Bronchial epithelial cell (primary cell): ENCODE measurements around the gene ENTPD2. TPM values are rescaled to one million over a fixed set of nuclear protein-coding genes. Genes with fewer than 3 reads are reported as not detected.

ENCODE experiments used
- DNase-seq: peaks from one replicate; pipeline ENCODE4 v3.0.0-alpha.2; 2010; ENCODE audit warnings: low read depth
- FAIRE-seq: peaks from 2 replicates; lab custom pipeline; 2011; peaks lifted over from hg19 to GRCh38; lab: Jason Lieb, UNC
- H3K27me3 ChIP-seq: 2 replicates; pipeline ENCODE4 v1.5.1; 2011; ENCODE audit warnings: low read length; ENCODE audit not compliant: control insufficient read depth, insufficient read depth
- H3K36me3 ChIP-seq: 2 replicates; pipeline ENCODE4 v1.5.1; 2011; ENCODE audit warnings: low read length; ENCODE audit not compliant: control insufficient read depth, insufficient read depth
- H3K4me3 ChIP-seq: 2 replicates; pipeline ENCODE4 v1.5.1; 2011; ENCODE audit warnings: mild to moderate bottlenecking, low read depth, low read length, control low read depth
- CTCF ChIP-seq: IDR thresholded peaks from 2 replicates; pipeline ENCODE4 v1.5.1; 2011; ENCODE audit warnings: mild to moderate bottlenecking, moderate library complexity, low read length, control low read depth, inconsistent platforms; ENCODE audit not compliant: insufficient read depth, severe bottlenecking
- total RNA-seq: library from RNA; depleted of rRNA; stranded (reverse); fragments of >200 nt; gene quantifications from 2 replicates; pipeline ENCODE4 v1.2.1, GENCODE V29; 2014

The ENTPD2 gene
- total RNA-seq, 1 donor from 2014 or later = 0.79 TPM

GRCh38 chr9:137042751-137043727 lies 10.8 kb downstream of the ENTPD2 start:
- H3K36me3 ChIP-seq = peaks cover 6% of the 10 kb centered on the region
- FAIRE-seq = no peak
- no peak overlapping the region for H3K4me3 ChIP-seq
- peaks cover 4% of the 10 kb centered on the region for H3K27me3 ChIP-seq
- no peak for TF ChIP-seq CTCF
- no peak for DNase-seq

- H3K4me3 ChIP-seq = no peak overlapping the region
Measured at GRCh38 chr9:137041124-137041523, 12.7 kb downstream of the ENTPD2 start.

GRCh38 chr9:137040568-137040967 lies 13.3 kb downstream of the ENTPD2 start:
- FAIRE-seq = no peak
- no peak for TF ChIP-seq CTCF
- no peak overlapping the region for H3K4me3 ChIP-seq
- H3K27me3 ChIP-seq = no peaks in the 10 kb centered on the region
- H3K36me3 ChIP-seq = peaks cover 6% of the 10 kb centered on the region
- no peak for DNase-seq

More at GRCh38 chr9:137041124-137041523, 12.7 kb downstream of the ENTPD2 start:
- peaks cover 6% of the 10 kb centered on the region for H3K36me3 ChIP-seq
- no peaks in the 10 kb centered on the region for H3K27me3 ChIP-seq
- FAIRE-seq (no peak), DNase-seq (no peak)
- TF ChIP-seq CTCF = no peak

- FAIRE-seq = no peak
- DNase-seq = no peak
- H3K4me3 ChIP-seq = no peak overlapping the region
- no peaks in the 10 kb centered on the region for H3K27me3 ChIP-seq
- no peak for TF ChIP-seq CTCF
- peaks cover 6% of the 10 kb centered on the region for H3K36me3 ChIP-seq
Measured at GRCh38 chr9:137039611-137040366, 14.1 kb downstream of the ENTPD2 start.

- no peak for FAIRE-seq
Measured at GRCh38 chr9:137038916-137039315, 14.9 kb downstream of the ENTPD2 start.

More at GRCh38 chr9:137038916-137039315, 14.9 kb downstream of the ENTPD2 start:
- H3K27me3 ChIP-seq = no peaks in the 10 kb centered on the region
- no peak for TF ChIP-seq CTCF
- no peak for DNase-seq
- peaks cover 6% of the 10 kb centered on the region for H3K36me3 ChIP-seq
- H3K4me3 ChIP-seq = no peak overlapping the region
